ENCODE measurements around the gene SAA4.
"Not testable (repeated sequence)": the region's sequence is repeated elsewhere in the genome, so short reads cannot be mapped to it uniquely, and the experiment has no call there.

GRCh38 chr11:18262681-18263350 is 26.2 kb upstream of the SAA4 start:
- not testable (repeated sequence) for TF ChIP-seq EZH2 (IDR thresholded peaks at IDR 0.05; ENCODE audit: insufficient read depth, poor library complexity, severe bottlenecking); EZH2phosphoT487 (IDR thresholded peaks at IDR 0.05; ENCODE audit: insufficient read depth, low read depth)
